ENCODE data around the gene JADE1.

The JADE1 gene

GRCh38 chr4:128876200-128876599 lies 66.7 kb downstream of the JADE1 start:
- no peak for DNase-seq (ENCODE audit: low spot score)

GRCh38 chr4:128877934-128878333 lies 68.4 kb downstream of the JADE1 start:
- DNase-seq (ENCODE audit: low spot score): no peak

- no peak for DNase-seq (ENCODE audit: low spot score)
These were observed 69.8 kb downstream of the JADE1 start for GRCh38 chr4:128879283-128879682.

GRCh38 chr4:128879971-128880370 lies 70.5 kb downstream of the JADE1 start:
- DNase-seq (ENCODE audit: low spot score): no peak

- no peak for DNase-seq (ENCODE audit: low spot score)
These were observed 71.2 kb downstream of the JADE1 start for GRCh38 chr4:128880662-128881061.

GRCh38 chr4:128904821-128905220 lies 95.3 kb downstream of the JADE1 start:
- DNase-seq (ENCODE audit: low spot score): no peak

- DNase-seq (ENCODE audit: low spot score): no peak
These were observed 97.1 kb downstream of the JADE1 start for GRCh38 chr4:128906581-128906980.

- DNase-seq (ENCODE audit: low spot score): no peak
These were observed 98.5 kb downstream of the JADE1 start for GRCh38 chr4:128907981-128908380.

GRCh38 chr4:128908735-128909134 lies 99.2 kb downstream of the JADE1 start:
- no peak for DNase-seq (ENCODE audit: low spot score)

- no peak for DNase-seq (ENCODE audit: low spot score)
These were observed 103.7 kb downstream of the JADE1 start for GRCh38 chr4:128913228-128913627.

- no peak for DNase-seq (ENCODE audit: low spot score)
These were observed 106.0 kb downstream of the JADE1 start for GRCh38 chr4:128915544-128915943.

- DNase-seq (ENCODE audit: low spot score): peak; percentile 3
These were observed 107.3 kb downstream of the JADE1 start for GRCh38 chr4:128916832-128917231.

GRCh38 chr4:128917781-128918180 lies 108.3 kb downstream of the JADE1 start:
- peak; percentile 3 for DNase-seq (ENCODE audit: low spot score)

GRCh38 chr4:128921954-128922353 lies 112.5 kb downstream of the JADE1 start:
- DNase-seq (ENCODE audit: low spot score): no peak

Measured in CD4-positive, alpha-beta T cell treated with Interleukin-15 for 4 hours (primary cell).